ENCODE measurements around the gene SSTR4.
"Not testable (repeated sequence)": the region's sequence is repeated elsewhere in the genome, so short reads cannot be mapped to it uniquely, and the experiment has no call there.

Gene SSTR4, protein sequence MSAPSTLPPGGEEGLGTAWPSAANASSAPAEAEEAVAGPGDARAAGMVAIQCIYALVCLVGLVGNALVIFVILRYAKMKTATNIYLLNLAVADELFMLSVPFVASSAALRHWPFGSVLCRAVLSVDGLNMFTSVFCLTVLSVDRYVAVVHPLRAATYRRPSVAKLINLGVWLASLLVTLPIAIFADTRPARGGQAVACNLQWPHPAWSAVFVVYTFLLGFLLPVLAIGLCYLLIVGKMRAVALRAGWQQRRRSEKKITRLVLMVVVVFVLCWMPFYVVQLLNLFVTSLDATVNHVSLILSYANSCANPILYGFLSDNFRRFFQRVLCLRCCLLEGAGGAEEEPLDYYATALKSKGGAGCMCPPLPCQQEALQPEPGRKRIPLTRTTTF

DNA sequence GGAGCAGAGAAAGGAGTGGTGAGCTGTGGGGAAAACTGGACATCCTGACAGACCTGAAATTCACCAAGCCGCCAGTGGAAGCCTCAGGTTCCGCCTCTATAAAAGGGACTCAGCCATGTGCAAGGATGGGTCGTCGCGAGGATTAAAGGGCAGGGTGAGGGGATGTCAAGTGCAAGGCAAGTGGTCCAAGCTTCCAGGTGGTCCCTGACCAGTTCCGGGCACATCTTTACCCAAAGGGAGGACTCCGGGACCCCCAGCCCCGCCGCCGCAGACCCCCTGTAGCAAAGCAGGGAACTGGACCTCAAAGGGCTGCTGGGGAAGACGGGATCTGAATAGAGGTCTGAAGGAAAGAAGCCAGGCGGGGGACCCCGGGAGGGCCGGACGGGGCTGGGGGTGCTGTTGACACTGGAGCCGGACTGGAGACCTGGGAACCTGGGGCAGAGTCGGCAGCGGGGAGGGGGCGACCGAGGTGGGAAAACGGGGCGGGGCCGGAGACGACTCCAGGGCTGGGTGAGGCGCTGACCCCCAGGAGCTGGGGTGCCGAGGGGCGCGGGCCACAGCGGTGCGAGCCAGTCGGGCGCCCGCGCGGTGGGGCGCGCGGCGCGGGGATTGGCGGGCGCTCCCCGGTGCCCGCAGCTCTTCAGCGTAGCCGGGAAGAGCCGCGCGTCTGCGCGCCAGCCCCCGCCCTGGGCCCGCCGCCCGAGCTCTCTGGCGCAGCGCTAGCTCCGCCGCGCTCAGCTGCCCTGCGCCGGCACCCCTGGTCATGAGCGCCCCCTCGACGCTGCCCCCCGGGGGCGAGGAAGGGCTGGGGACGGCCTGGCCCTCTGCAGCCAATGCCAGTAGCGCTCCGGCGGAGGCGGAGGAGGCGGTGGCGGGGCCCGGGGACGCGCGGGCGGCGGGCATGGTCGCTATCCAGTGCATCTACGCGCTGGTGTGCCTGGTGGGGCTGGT is at the start of gene SSTR4:
Gene SSTR4 (plus strand): TSS at position 592 of the 951 bp plus-strand sequence. CDS start 172 bp downstream, at position 764.
- DNase-seq (ENCODE audit: low spot score) = no peak

DNA sequence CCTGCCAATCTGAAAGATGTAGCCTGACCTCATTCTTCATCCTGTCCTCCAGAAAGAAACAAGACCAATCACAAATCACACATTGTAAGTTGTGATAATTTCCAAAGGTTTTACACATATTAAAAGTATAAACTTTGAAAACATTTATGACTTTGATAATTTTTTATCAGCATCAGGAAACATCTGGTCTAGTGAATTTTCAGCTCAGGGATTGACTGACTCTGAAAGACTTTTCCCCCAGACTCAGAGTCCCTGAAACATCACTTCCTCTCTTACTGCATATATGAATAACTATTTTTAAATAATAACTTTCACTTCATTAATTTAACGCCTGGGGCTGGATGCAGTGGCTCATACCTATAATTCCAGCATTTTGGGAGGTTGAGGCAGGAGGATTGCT is 48.5 kb upstream of the SSTR4 start:
- DNase-seq (ENCODE audit: low spot score) = no peak

DNA sequence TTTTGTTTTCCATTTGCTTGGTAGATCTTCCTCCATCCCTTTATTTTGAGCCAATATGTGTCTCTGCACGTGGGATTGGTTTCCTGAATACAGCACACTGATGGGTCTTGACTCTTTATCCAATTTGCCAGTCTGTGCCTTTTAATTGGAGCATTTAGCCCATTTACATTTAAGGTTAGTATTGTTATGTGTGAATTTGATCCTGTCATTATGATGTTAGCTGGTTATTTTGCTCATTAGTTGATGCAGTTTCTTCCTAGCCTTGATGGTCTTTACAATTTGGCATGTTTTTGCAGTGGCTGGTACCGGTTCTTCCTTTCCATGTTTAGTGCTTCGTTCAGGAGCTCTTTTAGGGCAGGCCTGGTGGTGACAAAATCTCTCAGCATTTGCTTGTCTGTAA is 43.7 kb upstream of the SSTR4 start:
- not testable (repeated sequence) for DNase-seq (ENCODE audit: low spot score)

DNA sequence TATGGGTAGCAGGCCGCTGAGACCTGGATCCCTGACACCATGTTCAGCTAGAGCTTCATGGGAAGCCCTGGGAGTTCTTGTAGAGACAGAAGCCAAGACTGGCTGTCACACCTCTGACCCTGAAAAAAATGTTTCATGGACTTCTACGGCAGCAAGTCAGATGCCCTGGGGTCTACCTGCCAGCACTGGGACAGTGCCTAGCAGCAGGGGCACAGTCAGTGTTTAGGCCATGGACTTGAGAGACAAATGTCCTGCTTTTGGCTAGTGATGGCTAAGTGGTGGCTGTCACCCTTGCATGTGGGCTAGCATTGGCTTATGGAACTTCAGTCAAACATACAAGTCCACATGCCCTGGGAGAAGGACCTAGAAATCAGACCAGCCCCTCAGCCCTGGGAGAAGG is 41.3 kb upstream of the SSTR4 start:
- no peak for DNase-seq (ENCODE audit: low spot score)

DNA sequence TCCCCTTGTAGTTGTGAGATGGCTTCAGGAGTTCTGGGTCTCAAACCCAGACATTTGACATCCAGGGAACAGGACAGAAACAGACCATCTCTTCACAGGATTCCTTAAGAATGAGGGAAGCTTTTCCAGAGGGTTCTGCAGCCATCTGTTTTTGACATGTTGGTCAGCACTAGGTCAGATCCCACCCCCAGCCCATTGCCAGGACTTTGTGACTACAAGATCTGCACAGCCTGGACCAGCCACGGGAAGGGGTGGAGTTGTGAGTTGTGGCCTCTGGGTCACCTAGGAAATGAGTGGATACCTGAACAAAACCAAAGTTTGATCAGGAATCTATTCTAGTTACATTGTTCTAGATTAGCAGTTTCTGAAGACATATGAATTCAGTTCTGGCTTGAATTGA is 39.2 kb upstream of the SSTR4 start:
- no peak for DNase-seq (ENCODE audit: low spot score)

DNA sequence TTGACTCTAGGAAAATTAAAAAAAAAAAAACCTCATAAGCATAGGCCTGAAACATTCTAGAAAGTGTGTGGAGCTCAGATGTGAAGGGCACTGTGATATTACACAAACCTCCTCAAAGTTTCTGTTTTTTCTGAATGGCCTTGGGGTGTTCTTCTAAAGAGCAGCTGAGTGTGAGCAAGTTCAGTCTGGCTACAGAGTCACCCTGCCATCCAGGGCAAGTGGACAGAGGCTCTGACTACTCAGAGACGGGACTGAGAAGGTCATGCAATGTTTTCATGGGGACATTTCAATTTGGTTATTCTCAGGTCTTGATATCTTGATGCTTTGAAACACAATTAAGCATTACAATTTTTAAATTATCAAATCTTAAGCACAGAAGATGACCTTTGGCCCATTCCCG is 36.6 kb upstream of the SSTR4 start:
- DNase-seq (ENCODE audit: low spot score) = no peak

DNA sequence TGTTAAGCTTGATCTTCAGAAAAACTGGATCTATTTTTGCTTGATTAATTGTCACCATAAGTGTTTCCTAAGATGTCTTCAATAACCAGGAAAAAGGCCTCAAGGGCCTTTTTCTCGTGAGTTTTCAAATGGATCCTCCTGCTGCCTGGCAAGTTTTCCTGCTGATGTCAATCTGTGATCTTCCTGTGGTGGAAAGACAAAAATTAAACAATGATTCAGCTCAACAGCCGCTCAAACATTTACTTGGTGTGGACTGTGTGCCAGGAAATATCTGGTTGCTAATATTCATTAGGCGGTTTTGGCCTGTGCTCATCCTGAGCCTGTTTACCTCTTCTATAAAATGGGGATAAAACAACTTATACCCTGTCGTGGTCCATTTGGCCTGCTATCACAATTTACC is 35.4 kb upstream of the SSTR4 start:
- DNase-seq (ENCODE audit: low spot score) = no peak

DNA sequence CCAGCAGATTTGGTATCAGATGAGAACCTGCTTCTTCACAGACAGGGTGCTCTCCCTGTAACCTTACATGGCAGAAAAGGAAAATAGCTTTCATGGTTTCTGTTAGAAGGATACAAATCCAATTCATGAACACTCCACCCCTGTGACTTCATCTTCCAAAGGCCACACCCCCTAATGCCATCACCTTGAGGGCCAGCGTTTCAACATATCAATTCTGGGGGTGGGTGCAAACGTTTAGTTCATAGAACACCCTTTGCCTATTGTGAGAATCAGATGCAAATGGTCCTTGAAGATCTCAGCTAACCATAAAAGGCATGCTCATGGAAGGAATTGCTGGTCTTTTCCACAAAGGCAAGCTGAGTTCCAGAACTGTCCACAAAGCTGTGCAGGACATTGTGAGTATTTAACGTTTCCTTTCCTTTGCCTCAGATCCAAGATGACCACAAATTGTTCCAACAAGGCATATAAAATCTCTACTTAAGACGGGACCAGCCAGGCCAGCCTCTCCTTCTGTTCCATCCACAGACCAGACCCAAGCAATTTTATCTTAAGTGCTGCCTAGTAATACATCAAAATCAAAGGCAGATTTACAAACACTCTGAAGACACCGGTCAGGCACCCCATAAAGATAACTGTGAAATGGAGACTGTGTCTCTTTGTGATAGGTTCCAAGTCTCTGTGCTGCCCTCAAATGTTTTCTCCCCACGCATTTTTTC is 34.7 kb upstream of the SSTR4 start:
- no peak for DNase-seq (ENCODE audit: low spot score)

DNA sequence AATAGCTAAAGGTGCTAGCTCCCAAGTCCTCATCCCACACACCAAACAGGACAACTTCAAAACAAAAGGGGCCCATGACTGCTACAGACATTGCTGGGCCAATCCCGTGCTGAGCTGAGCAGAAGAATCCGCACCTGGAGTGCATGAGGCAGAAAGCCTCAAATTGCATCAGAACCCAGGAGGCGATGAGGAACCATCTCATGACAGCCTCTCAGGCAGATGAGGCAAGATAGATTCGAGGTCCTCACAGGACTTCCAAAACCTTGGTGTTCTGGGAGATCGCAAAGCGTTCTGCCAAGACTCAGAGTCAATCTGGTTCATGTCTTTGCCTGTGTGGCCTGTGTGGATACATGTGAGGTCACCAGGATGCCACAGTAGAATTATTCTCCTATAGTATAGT is 32.8 kb upstream of the SSTR4 start:
- no peak for DNase-seq (ENCODE audit: low spot score)

DNA sequence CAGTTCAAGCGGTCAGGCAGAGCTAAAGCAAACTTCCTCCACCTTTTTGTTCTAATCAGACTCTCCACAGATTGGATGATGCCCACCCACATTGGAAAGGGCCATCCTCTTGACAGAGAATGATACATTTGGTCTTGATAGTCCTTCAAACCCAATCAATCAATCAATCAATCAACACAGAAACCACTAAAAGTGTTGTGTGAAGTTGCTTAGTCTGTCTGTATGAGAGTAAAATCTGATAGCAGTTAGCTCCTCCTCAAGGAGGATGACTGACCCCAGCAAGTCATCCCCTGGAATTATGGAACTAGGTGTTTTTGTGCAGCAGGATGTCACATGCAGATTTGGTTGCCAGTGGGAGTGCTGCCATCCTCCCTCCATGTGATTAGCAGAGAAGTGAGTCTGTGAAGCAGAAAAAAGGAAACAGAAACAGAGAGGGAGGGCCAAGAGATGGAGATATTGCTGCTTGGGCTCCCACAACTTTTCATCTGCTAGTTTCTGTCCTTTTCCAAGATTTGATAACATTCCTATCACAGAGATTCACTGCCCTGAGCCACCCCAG is 32.0 kb upstream of the SSTR4 start:
- no peak for DNase-seq (ENCODE audit: low spot score)

DNA sequence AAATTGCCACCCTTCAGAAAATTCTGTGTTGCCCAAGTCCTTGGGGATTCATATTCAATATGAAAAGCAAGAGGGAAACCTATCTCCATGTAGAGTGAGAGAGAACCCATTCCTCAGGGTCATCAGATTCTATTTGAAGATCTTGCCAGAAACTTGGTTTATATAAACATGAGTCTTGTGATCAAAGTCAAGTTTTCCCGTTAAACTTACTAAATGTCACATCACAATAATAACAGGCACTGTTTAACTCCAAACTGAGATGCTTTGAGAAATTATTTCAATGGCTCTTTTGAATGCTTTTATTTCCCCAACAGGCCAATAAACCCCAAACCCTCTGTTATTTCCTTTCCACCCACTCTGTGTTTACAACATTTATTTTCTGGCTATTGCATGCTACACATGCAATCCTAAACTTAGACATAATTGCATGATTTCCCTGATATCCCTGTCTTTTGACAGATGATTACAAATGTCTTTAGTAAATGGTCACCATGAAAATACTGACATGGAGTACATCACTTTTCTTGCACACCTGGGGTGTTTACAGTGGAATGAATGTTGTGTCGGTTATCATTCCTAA is 31.1 kb upstream of the SSTR4 start:
- DNase-seq (ENCODE audit: low spot score) = no peak

DNA sequence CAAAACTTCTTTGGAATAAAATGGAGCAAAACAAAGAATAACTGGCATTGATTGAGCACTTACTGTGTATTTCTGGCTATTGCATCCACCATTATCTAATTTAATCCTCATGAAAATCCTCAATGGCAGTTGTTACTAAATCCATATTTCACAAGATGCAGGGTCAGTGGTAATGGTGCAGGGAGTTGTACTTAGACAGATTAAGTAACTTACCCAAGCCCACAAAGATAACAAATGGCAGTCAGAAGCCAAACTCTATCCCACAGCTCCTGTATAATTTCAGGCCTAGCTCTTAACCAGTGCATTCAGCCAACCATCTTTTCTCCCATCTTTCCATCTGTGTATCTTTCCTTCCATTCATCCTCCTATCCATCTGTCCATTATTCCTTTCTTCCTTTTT is 29.3 kb upstream of the SSTR4 start:
- no peak for DNase-seq (ENCODE audit: low spot score)

DNA sequence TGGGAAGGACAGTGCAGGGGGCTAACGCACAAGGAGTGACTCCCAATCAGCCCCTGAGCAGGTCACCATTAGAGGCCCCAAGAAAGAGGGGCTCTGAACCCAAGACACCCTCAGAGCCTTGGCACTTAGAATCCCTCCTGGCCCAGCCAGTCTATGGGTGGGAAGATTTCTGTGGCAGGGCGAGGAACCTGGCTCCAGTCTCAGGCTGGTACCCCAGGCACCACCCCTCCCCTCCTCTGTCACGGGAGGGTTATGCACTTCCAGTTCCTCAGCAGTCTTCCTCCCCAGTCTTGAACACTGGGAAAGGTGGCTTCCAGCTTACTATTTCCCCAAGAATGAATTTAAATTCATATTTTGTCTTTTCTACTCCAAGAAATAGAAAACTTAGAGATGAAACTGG is 27.6 kb upstream of the SSTR4 start:
- no peak for DNase-seq (ENCODE audit: low spot score)

DNA sequence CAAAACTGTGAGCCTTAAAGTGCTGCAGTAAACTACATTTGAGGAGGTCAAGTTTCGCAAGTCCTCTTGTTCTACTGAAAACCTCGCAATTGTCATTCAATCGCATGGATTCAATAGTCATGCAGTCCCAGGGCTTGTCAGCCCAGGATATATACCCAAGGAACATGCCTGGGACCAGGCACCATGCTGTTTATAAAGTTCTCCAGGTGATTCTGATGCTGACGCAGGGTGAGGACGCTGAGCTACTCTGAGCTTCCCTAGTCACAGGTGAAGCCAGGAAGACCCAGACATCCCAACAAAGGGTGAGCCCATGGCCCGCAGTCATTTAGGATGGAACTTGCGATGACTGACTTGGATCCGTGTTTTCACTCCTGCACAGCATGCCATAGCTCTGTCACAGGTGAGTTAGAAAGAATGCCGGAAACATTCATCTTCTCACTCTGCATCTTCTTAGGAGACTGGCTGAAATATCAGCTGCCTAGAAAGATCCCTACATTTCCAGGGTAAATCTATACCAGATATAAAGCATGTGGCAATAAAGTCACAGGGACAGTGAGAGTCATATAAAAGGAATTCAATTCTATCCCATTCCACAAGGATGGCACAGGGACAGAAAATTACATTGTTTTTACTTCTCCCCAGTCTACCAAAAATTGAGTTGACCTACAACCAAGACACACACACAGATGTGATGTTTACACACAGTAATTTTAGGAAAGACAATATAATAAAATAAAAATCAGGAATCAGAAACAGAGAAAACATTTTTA is 27.0 kb upstream of the SSTR4 start:
- no peak for DNase-seq (ENCODE audit: low spot score)

DNA sequence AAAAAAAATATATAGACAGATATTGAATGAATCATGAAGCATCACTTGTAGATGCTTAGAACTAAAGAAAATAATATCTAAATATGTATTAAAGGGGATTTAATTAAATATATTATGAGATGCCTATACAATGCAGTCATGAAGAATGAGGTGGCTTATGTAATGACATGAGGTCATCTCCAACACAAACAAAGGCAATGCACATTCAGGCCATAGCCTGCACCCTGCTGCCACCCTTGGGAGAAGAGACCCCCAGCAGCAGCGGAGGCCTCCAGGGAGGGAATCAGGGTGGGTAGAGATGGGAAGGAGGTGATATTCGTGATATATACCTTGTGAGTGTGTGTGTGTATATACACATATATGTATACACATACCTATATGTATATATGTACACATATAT is 26.4 kb upstream of the SSTR4 start:
- no peak for DNase-seq (ENCODE audit: low spot score)

DNA sequence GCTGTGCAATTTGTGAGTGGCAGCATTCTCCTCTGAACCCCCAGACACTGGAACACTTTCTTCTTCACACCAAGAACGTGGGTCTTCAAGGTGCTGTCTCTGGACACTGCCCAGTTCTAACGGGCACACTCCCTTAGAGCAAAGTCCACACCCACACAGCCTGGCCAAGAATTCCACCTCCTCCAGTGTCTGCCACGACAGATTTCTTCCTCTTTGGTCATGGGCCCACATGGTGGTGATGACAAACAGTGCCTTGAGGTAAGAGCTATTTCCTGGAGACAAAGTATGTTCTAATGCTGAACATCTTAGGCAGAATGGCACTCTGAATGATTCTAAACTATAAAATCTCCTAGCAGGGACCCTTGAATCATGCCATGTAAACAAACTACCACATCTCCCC is 25.5 kb upstream of the SSTR4 start:
- no peak for DNase-seq (ENCODE audit: low spot score)

DNA sequence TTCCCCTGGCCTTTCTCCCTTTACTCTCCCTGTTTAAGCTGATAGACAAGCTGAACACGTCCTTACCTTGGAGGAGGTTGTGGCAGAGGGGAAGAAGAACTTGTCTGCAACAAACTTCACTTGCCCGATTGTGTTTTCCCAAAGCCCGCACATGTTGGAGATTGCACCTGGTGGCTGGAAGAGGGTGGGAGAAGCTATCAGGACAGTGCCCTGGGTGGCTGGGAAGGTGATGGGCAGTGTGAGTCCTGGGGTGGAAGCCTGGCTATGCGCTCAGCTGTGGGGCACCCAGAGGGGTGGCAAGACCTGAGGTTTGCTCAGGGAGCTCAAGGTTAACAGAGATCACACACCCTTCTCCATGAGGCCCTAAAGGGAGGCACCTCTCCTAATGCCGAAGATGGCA is 25.0 kb upstream of the SSTR4 start:
- no peak for DNase-seq (ENCODE audit: low spot score)

DNA sequence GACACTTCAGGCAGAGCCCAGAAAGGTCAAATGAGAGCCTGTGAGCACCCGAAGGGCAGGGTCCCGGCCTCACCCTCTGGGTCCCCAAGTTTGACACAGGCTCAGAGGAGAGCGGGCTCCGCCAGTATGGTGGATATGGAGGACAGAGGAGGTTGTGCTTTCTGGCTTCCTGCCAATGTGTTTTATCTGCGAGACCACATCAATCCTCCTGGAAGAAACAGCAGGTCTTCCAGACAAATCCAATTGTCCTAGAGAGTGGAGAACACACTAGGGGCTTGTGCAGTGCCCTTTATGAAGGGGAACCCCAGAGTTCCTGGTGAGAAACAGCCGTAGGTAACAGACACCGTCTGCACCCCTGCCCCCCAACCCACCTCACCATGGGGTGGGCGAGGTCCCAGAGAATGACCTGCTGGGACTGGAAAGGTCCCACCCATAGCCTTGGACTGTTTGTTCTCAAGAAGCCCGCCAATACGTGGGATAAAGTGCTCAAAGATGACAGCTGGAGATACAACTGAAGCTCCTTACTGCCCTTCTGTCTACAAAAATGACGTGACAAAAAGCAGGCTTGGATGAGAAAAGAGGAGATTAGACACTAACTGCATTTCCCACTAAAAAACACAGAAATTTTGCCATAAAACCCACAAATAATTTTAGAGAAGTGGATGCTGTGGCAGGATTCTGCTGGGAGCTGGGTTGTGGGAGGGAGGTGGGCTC is 23.9 kb upstream of the SSTR4 start:
- no peak for DNase-seq (ENCODE audit: low spot score)

DNA sequence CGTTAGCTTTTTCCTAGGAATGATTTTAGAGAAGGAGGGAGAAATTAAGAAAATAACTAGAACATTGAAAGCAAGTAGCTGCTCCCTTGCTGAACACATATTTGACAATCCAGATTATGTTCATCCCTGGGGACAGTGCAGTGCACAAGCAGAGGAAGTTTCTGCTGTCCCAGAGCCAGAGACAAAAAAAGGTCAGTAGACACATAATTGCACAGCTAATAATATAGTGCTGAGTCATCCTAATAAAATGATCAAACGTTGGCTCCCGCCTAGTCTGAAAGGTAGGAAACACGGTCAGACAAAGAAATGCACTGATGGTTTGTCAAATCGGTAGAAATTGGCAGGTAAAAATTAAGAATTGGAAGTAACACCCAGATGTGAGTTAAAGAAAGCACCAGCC is 21.7 kb upstream of the SSTR4 start:
- DNase-seq (ENCODE audit: low spot score) = no peak

DNA sequence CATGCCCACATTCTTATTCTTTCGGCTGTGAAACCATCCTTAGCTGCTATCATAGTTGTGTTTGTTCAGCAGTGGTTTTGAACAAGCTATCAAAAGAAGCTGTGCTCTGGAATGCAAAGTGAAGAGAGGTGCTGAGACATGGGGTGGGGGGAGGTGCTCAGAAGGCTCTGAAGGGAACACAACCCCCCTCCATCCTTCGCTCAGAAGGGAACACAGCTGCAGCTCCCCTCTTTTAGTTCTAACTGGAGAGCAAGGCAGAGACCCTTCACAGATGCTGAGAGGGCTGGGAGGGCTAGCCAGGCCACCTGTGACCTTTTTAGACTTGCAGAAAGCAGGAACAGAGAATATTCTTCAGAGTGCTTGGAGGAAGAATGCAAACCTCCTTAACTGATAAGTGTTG is 17.6 kb upstream of the SSTR4 start:
- no peak for DNase-seq (ENCODE audit: low spot score)

Measured in cerebellar cortex (tissue), 1 donor.